Naive B cell (primary cell): ENCODE measurements around the gene TTLL9. TPM values are rescaled to one million over a fixed set of nuclear protein-coding genes. Genes with fewer than 3 reads are reported as not detected.

ENCODE experiments used
- ATAC-seq, 2 donors: fragments of 150-1000 bp; cut with Tn5 transposase; 2 replicates each; pipeline ENCODE4 v1.10.0; 2021; ENCODE audit warnings: low read depth in 2 of 2, mild to moderate bottlenecking in 2 of 2, moderate library complexity in 2 of 2
- DNase-seq: peaks from one replicate; pipeline ENCODE4 v3.0.0; 2022
- H3K27ac Mint-ChIP-seq, 6 donors: one replicate each; pipeline ENCODE4 v1.8.0; 2020 to 2022; ENCODE audit warnings: mild to moderate bottlenecking in 6 of 6, mixed read lengths in 6 of 6, moderate library complexity in 5 of 6, inconsistent platforms in 2 of 6
- H3K27me3 Mint-ChIP-seq, 3 donors: one replicate each; pipeline ENCODE4 v1.8.0; 2021 to 2022; ENCODE audit warnings: mixed read lengths in 3 of 3, mild to moderate bottlenecking in 1 of 3
- H3K36me3 Mint-ChIP-seq, 2 donors: one replicate each; pipeline ENCODE4 v1.8.0; 2020 to 2022; ENCODE audit warnings: mixed read lengths in 2 of 2, inconsistent platforms in 1 of 2, mild to moderate bottlenecking in 1 of 2
- H3K4me1 Mint-ChIP-seq, 3 donors: one replicate each; pipeline ENCODE4 v1.8.0; 2020 to 2022; ENCODE audit warnings: mixed read lengths in 3 of 3, inconsistent platforms in 1 of 3, mild to moderate bottlenecking in 1 of 3, moderate library complexity in 1 of 3
- H3K4me3 Mint-ChIP-seq, 8 donors: one replicate each; pipeline ENCODE4 v1.8.0; 2020 to 2022; ENCODE audit warnings: mild to moderate bottlenecking in 8 of 8, mixed read lengths in 8 of 8, moderate library complexity in 8 of 8, inconsistent platforms in 2 of 8
- H3K9me3 Mint-ChIP-seq, 7 donors: one replicate each; pipeline ENCODE4 v1.8.0; 2020 to 2022; ENCODE audit warnings: mixed read lengths in 7 of 7, mild to moderate bottlenecking in 5 of 7, inconsistent platforms in 2 of 7, moderate library complexity in 1 of 7
- polyA plus RNA-seq, 6 donors: library from polyadenylated mRNA; unstranded; fragments of 300-500 nt; fragmentation: Illumina TruSeq; gene quantifications; one replicate each; pipeline ENCODE4 v1.2.3, GENCODE V29; 2021; ENCODE audit warnings: low read depth in 6 of 6

TTLL9 gene
- polyA plus RNA-seq, 6 donors from 2014 or later, result 0.09 to 0.43 (median 0.21) TPM; not detected in 3

GRCh38 chr20:31948008-31948407 is 77.6 kb downstream of the TTLL9 start:
- ATAC-seq, result no peak
- Mint-ChIP-seq H3K9me3 (no peaks in the 10 kb centered on the region), H3K27me3 (no peaks in the 10 kb centered on the region), H3K4me3 (peak overlapping the region in 1 of 8 donors; percentile 94), H3K36me3 (peaks cover 4 to 12% of the 10 kb centered on the region in 2 donors), H3K27ac (no peak overlapping the region), H3K4me1 (peaks cover 28 to 36% (median 30%) of the 10 kb centered on the region in 3 donors)
- DNase-seq, result no peak

GRCh38 chr20:31949877-31950646 is 79.6 kb downstream of the TTLL9 start:
- peak overlapping the region in 7 of 8 donors; percentile 62 to 99 (median 97) for H3K4me3 Mint-ChIP-seq
- no peak for DNase-seq
- peaks cover 28 to 36% (median 30%) of the 10 kb centered on the region in 3 donors for H3K4me1 Mint-ChIP-seq
- H3K27ac Mint-ChIP-seq, result peak overlapping the region in 3 of 6 donors; percentile 16 to 58 (median 44)
- H3K9me3 Mint-ChIP-seq, result no peaks in the 10 kb centered on the region
- H3K27me3 Mint-ChIP-seq, result peaks cover 7 to 10% (median 7%) of the 10 kb centered on the region in 3 donors
- no peak for ATAC-seq
- peaks cover 4 to 12% of the 10 kb centered on the region in 2 donors for H3K36me3 Mint-ChIP-seq

- no peak for DNase-seq
- peaks cover 12 to 21% (median 15%) of the 10 kb centered on the region in 3 donors for H3K27me3 Mint-ChIP-seq
- H3K4me1 Mint-ChIP-seq, result peaks cover 28 to 36% (median 30%) of the 10 kb centered on the region in 3 donors
- H3K36me3 Mint-ChIP-seq, result peaks cover 4 to 12% of the 10 kb centered on the region in 2 donors
- peak overlapping the region; percentile 94 to 100 (median 98) for H3K4me3 Mint-ChIP-seq
- H3K9me3 Mint-ChIP-seq, result no peaks in the 10 kb centered on the region
- no peak for ATAC-seq
- H3K27ac Mint-ChIP-seq, result peak overlapping the region; percentile 90 to 99 (median 96)
Observed at GRCh38 chr20:31951203-31951529, 80.7 kb downstream of the TTLL9 start.

GRCh38 chr20:31951530-31952453 is 81.4 kb downstream of the TTLL9 start, which contains the start of gene PDRG1:
Gene PDRG1, minus strand, starts transcription at chr20:31952046. Its CDS starts 85 bp downstream, at chr20:31951961.
- ATAC-seq (peak; percentile 89 to 90), DNase-seq (peak; percentile 97)
- peak within 1 kb of the TSS; percentile 95 to 99 (median 98) for H3K27ac Mint-ChIP-seq
- H3K27me3 Mint-ChIP-seq, result peaks cover 13 to 27% (median 15%) of the 10 kb centered on the region in 3 donors
- no peaks in the 10 kb centered on the region for H3K9me3 Mint-ChIP-seq
- H3K36me3 Mint-ChIP-seq, result peaks cover 4 to 12% of the 10 kb centered on the region in 2 donors
- peak within 1 kb of the TSS; percentile 94 to 100 (median 98) for H3K4me3 Mint-ChIP-seq
- peaks cover 28 to 36% (median 30%) of the 10 kb centered on the region in 3 donors for H3K4me1 Mint-ChIP-seq

GRCh38 chr20:31953556-31954148 is 83.2 kb downstream of the TTLL9 start:
- Mint-ChIP-seq H3K4me1 (peaks cover 27 to 35% (median 30%) of the 10 kb centered on the region in 3 donors), H3K27ac (no peak overlapping the region), H3K27me3 (peaks cover 14 to 30% (median 15%) of the 10 kb centered on the region in 3 donors), H3K36me3 (peaks cover 0 to 5% of the 10 kb centered on the region in 2 donors), H3K4me3 (peak overlapping the region in 1 of 8 donors; percentile 50), H3K9me3 (no peaks in the 10 kb centered on the region)
- DNase-seq (no peak), ATAC-seq (no peak)

- ATAC-seq, result no peak
- no peak overlapping the region for H3K4me3 Mint-ChIP-seq
- H3K36me3 Mint-ChIP-seq, result no peaks in the 10 kb centered on the region
- no peaks in the 10 kb centered on the region for H3K9me3 Mint-ChIP-seq
- no peak overlapping the region for H3K27ac Mint-ChIP-seq
- peaks cover 18 to 38% (median 23%) of the 10 kb centered on the region in 3 donors for H3K27me3 Mint-ChIP-seq
- DNase-seq, result no peak
- peaks cover 21 to 27% (median 22%) of the 10 kb centered on the region in 3 donors for H3K4me1 Mint-ChIP-seq
Observed at GRCh38 chr20:31954500-31954899, 84.1 kb downstream of the TTLL9 start.

- no peak overlapping the region for H3K27ac Mint-ChIP-seq
- no peak for ATAC-seq
- DNase-seq, result no peak
- H3K27me3 Mint-ChIP-seq, result peaks cover 26 to 55% (median 39%) of the 10 kb centered on the region in 3 donors
- H3K9me3 Mint-ChIP-seq, result no peaks in the 10 kb centered on the region
- no peak overlapping the region for H3K4me3 Mint-ChIP-seq
- H3K4me1 Mint-ChIP-seq, result peaks cover 4 to 5% (median 5%) of the 10 kb centered on the region in 3 donors
- H3K36me3 Mint-ChIP-seq, result no peaks in the 10 kb centered on the region
Observed at GRCh38 chr20:31956556-31957526, 86.4 kb downstream of the TTLL9 start.

GRCh38 chr20:31962761-31963160 is 92.3 kb downstream of the TTLL9 start:
- H3K27me3 Mint-ChIP-seq, result peaks cover 46 to 66% (median 63%) of the 10 kb centered on the region in 3 donors
- H3K4me1 Mint-ChIP-seq, result peaks cover 4 to 9% (median 4%) of the 10 kb centered on the region in 3 donors
- H3K4me3 Mint-ChIP-seq, result no peak overlapping the region
- H3K27ac Mint-ChIP-seq, result no peak overlapping the region
- peaks cover 0 to 5% (median 0%) of the 10 kb centered on the region in 7 donors for H3K9me3 Mint-ChIP-seq
- no peaks in the 10 kb centered on the region for H3K36me3 Mint-ChIP-seq
- DNase-seq (no peak), ATAC-seq (no peak)

- Mint-ChIP-seq H3K27me3 (peaks cover 50 to 68% (median 63%) of the 10 kb centered on the region in 3 donors), H3K4me1 (peaks cover 9 to 17% (median 12%) of the 10 kb centered on the region in 3 donors), H3K36me3 (no peaks in the 10 kb centered on the region), H3K4me3 (peak overlapping the region in 1 of 8 donors; percentile 29), H3K9me3 (peaks cover 0 to 5% (median 0%) of the 10 kb centered on the region in 7 donors), H3K27ac (no peak overlapping the region)
- no peak for DNase-seq
- ATAC-seq, result no peak
Observed at GRCh38 chr20:31963889-31964288, 93.5 kb downstream of the TTLL9 start.

GRCh38 chr20:31966991-31967655 is 96.7 kb downstream of the TTLL9 start:
- Mint-ChIP-seq H3K4me3 (peak overlapping the region; percentile 66 to 88 (median 80)), H3K4me1 (peaks cover 13 to 18% (median 14%) of the 10 kb centered on the region in 3 donors), H3K9me3 (peaks cover 0 to 5% (median 0%) of the 10 kb centered on the region in 7 donors), H3K36me3 (no peaks in the 10 kb centered on the region), H3K27me3 (peaks cover 50 to 61% (median 51%) of the 10 kb centered on the region in 3 donors), H3K27ac (peak overlapping the region in 1 of 6 donors; percentile 78)
- DNase-seq (no peak), ATAC-seq (no peak)

- Mint-ChIP-seq H3K4me3 (peak within 1 kb of the TSS; percentile 87 to 95 (median 91)), H3K27me3 (peaks cover 44 to 61% (median 48%) of the 10 kb centered on the region in 3 donors), H3K36me3 (no peaks in the 10 kb centered on the region), H3K27ac (peak within 1 kb of the TSS in 3 of 6 donors; percentile 11 to 82 (median 78)), H3K4me1 (peaks cover 14 to 22% (median 18%) of the 10 kb centered on the region in 3 donors), H3K9me3 (peaks cover 0 to 5% (median 0%) of the 10 kb centered on the region in 7 donors)
- DNase-seq (no peak), ATAC-seq (peak; percentile 44 to 58)
Observed at GRCh38 chr20:31967830-31968249, 97.4 kb downstream of the TTLL9 start, which contains the start of gene XKR7. Gene XKR7, plus strand, starts transcription at chr20:31968151. Its CDS starts 25 bp downstream, at chr20:31968176.
